Measurements from ENCODE around the gene JPH2.

JPH2 gene

GRCh38 chr20:44204156-44204831, 17.3 kb upstream of the JPH2 start:
- DNase-seq (ENCODE audit: low read depth in 1 of 2, low spot score in 1 of 2), result no peak
- H3K27me3 ChIP-seq (ENCODE audit: insufficient read depth, poor library complexity, severe bottlenecking), result no peaks in the 10 kb centered on the region
- H3K4me3 ChIP-seq (replicated peaks; ENCODE audit: insufficient read depth, low read length), result no peak overlapping the region
- no peak for TF ChIP-seq GABPA (IDR thresholded peaks at IDR 0.05; ENCODE audit: low read depth)
- no peak for TF ChIP-seq CTCF (IDR thresholded peaks at IDR 0.05; ENCODE audit: insufficient read depth, low read length)
- TF ChIP-seq POLR2AphosphoS5 (IDR thresholded peaks at IDR 0.05; ENCODE audit: low read depth), result no peak
- no peak for TF ChIP-seq REST (IDR thresholded peaks at IDR 0.05; ENCODE audit: insufficient replicate concordance, low read depth)
- TF ChIP-seq SPI1 (IDR thresholded peaks at IDR 0.05; ENCODE audit: borderline replicate concordance, low read depth), result no peak
- no peak overlapping the region for H3K27ac ChIP-seq (replicated peaks)

GRCh38 chr20:44203161-44203560, 16.2 kb upstream of the JPH2 start:
- DNase-seq (ENCODE audit: low read depth in 1 of 2, low spot score in 1 of 2), result no peak
- H3K27ac ChIP-seq (replicated peaks), result no peak overlapping the region
- no peak overlapping the region for H3K4me3 ChIP-seq (replicated peaks; ENCODE audit: insufficient read depth, low read length)
- H3K27me3 ChIP-seq (ENCODE audit: insufficient read depth, poor library complexity, severe bottlenecking), result no peaks in the 10 kb centered on the region
- TF ChIP-seq REST (IDR thresholded peaks at IDR 0.05; ENCODE audit: insufficient replicate concordance, low read depth) (no peak), GABPA (IDR thresholded peaks at IDR 0.05; ENCODE audit: low read depth) (no peak), POLR2AphosphoS5 (IDR thresholded peaks at IDR 0.05; ENCODE audit: low read depth) (no peak), SPI1 (IDR thresholded peaks at IDR 0.05; ENCODE audit: borderline replicate concordance, low read depth) (no peak), CTCF (IDR thresholded peaks at IDR 0.05; ENCODE audit: insufficient read depth, low read length) (no peak)

GRCh38 chr20:44200983-44201382, 14.0 kb upstream of the JPH2 start:
- H3K4me3 ChIP-seq (replicated peaks; ENCODE audit: insufficient read depth, low read length), result no peak overlapping the region
- no peak overlapping the region for H3K27ac ChIP-seq (replicated peaks)
- H3K27me3 ChIP-seq (ENCODE audit: insufficient read depth, poor library complexity, severe bottlenecking), result no peaks in the 10 kb centered on the region
- no peak for TF ChIP-seq CTCF (IDR thresholded peaks at IDR 0.05; ENCODE audit: insufficient read depth, low read length)
- no peak for TF ChIP-seq POLR2AphosphoS5 (IDR thresholded peaks at IDR 0.05; ENCODE audit: low read depth)
- TF ChIP-seq SPI1 (IDR thresholded peaks at IDR 0.05; ENCODE audit: borderline replicate concordance, low read depth), result no peak
- TF ChIP-seq REST (IDR thresholded peaks at IDR 0.05; ENCODE audit: insufficient replicate concordance, low read depth), result no peak
- no peak for TF ChIP-seq GABPA (IDR thresholded peaks at IDR 0.05; ENCODE audit: low read depth)
- no peak for DNase-seq (ENCODE audit: low read depth in 1 of 2, low spot score in 1 of 2)

Measured in HL-60 (cell line).